Neural progenitor cell (in vitro differentiated cells): ENCODE measurements around the gene ABHD14A. TPM values are rescaled to one million over a fixed set of nuclear protein-coding genes. Genes with fewer than 3 reads are reported as not detected.
A peak's percentile ranks its signal among the peaks of the same experiment; 100 is the strongest.

Experiments used
- DNase-seq: peaks from one replicate; pipeline ENCODE4 v3.0.0-alpha.2; 2016; ENCODE audit warnings: low spot score
- H2AFZ ChIP-seq: fragments of 200-600 bp; sonication (generic); replicated peaks from 2 replicates; pipeline ENCODE4 v1.6.1; 2016; ENCODE audit warnings: antibody characterized with exemption
- H3F3A ChIP-seq: fragments of 200-600 bp; sonication (generic); 2 replicates; pipeline ENCODE4 v1.6.1; 2016; ENCODE audit warnings: antibody characterized with exemption, low read depth
- H3K27ac ChIP-seq: fragments of 200-600 bp; sonication (generic); 2 replicates; pipeline ENCODE4 v1.5.1; 2016; ENCODE audit warnings: mild to moderate bottlenecking
- H3K27me3 ChIP-seq: fragments of 200-600 bp; sonication (generic); 2 replicates; pipeline ENCODE4 v1.6.1; 2016; ENCODE audit warnings: mild to moderate bottlenecking, moderate library complexity
- H3K36me3 ChIP-seq: fragments of 200-600 bp; sonication (generic); 2 replicates; pipeline ENCODE4 v1.5.1; 2016
- H3K4me1 ChIP-seq: fragments of 200-600 bp; sonication (generic); 2 replicates; pipeline ENCODE4 v1.6.1; 2016; ENCODE audit warnings: mixed run types
- H3K4me2 ChIP-seq: fragments of 200-600 bp; sonication (generic); 2 replicates; pipeline ENCODE4 v1.6.1; 2016
- H3K4me3 ChIP-seq: fragments of 200-600 bp; sonication (generic); 2 replicates; pipeline ENCODE4 v1.5.1; 2016
- H3K79me2 ChIP-seq: fragments of 200-600 bp; sonication (generic); 2 replicates; pipeline ENCODE4 v1.6.1; 2016; ENCODE audit warnings: low read depth
- H3K9ac ChIP-seq: fragments of 200-600 bp; sonication (generic); 2 replicates; pipeline ENCODE4 v1.6.1; 2016
- H3K9me3 ChIP-seq: fragments of 200-600 bp; sonication (generic); 2 replicates; pipeline ENCODE4 v1.5.1; 2016; ENCODE audit warnings: low read depth
- H4K20me1 ChIP-seq: fragments of 200-600 bp; sonication (generic); 2 replicates; pipeline ENCODE4 v1.6.1; 2016; ENCODE audit warnings: low read depth
- H3K27ac Mint-ChIP-seq: 3 replicates; pipeline ENCODE4 v1.8.0; 2021; ENCODE audit warnings: mixed read lengths
- H3K27me3 Mint-ChIP-seq: 2 replicates; pipeline ENCODE4 v1.8.0; 2022; ENCODE audit warnings: low read depth, mild to moderate bottlenecking, inconsistent platforms, moderate library complexity, mixed read lengths; ENCODE audit not compliant: insufficient read depth
- H3K36me3 Mint-ChIP-seq: 3 replicates; pipeline ENCODE4 v1.8.0; 2021; ENCODE audit warnings: mixed read lengths
- H3K4me1 Mint-ChIP-seq: 3 replicates; pipeline ENCODE4 v1.8.0; 2021; ENCODE audit warnings: mixed read lengths
- H3K4me3 Mint-ChIP-seq: 3 replicates; pipeline ENCODE4 v1.8.0; 2021; ENCODE audit warnings: mild to moderate bottlenecking, moderate library complexity, mixed read lengths
- H3K9me3 Mint-ChIP-seq: 3 replicates; pipeline ENCODE4 v1.8.0; 2020; ENCODE audit warnings: mixed read lengths
- EZH2 ChIP-seq: fragments of 200-600 bp; sonication (generic); IDR thresholded peaks from 2 replicates; pipeline ENCODE4 v1.6.1; 2017; ENCODE audit warnings: antibody characterized with exemption, mild to moderate bottlenecking, moderate library complexity
- EZH2phosphoT487 ChIP-seq: fragments of 200-600 bp; sonication (generic); IDR thresholded peaks from 2 replicates; pipeline ENCODE4 v1.6.1; 2017; ENCODE audit warnings: antibody characterized with exemption
- total RNA-seq: library from RNA; depleted of rRNA; stranded (reverse); fragments of >200 nt; gene quantifications from 2 replicates; pipeline ENCODE4 v1.2.3, GENCODE V29; 2015; ENCODE audit warnings: low replicate concordance
- TF ChIP-seq, protein P1 (sequence below): fragments of 200-600 bp; sonication (generic); IDR thresholded peaks from 2 replicates; pipeline ENCODE4 v1.5.1; 2017; ENCODE audit warnings: antibody characterized with exemption, mild to moderate bottlenecking

ABHD14A gene
- total RNA-seq, 1 donor from 2014 or later = 4.0 TPM

GRCh38 chr3:52007291-52007690 is 32.4 kb downstream of the ABHD14A start:
- Histone ChIP-seq H3K36me3 (no peaks in the 10 kb centered on the region), H3K9me3 (no peaks in the 10 kb centered on the region), H3K79me2 (no peaks in the 10 kb centered on the region), H3K27ac (no peak overlapping the region), H4K20me1 (no peaks in the 10 kb centered on the region), H3K9ac (no peak overlapping the region), H3K27me3 (no peaks in the 10 kb centered on the region), H3K4me3 (no peak overlapping the region), H2AFZ (no peak overlapping the region), H3F3A (peaks cover 23% of the 10 kb centered on the region), H3K4me1 (peaks cover 39% of the 10 kb centered on the region), H3K4me2 (no peak overlapping the region)
- TF ChIP-seq EZH2phosphoT487 (no peak), EZH2 (no peak)
- TF ChIP-seq, protein P1, sequence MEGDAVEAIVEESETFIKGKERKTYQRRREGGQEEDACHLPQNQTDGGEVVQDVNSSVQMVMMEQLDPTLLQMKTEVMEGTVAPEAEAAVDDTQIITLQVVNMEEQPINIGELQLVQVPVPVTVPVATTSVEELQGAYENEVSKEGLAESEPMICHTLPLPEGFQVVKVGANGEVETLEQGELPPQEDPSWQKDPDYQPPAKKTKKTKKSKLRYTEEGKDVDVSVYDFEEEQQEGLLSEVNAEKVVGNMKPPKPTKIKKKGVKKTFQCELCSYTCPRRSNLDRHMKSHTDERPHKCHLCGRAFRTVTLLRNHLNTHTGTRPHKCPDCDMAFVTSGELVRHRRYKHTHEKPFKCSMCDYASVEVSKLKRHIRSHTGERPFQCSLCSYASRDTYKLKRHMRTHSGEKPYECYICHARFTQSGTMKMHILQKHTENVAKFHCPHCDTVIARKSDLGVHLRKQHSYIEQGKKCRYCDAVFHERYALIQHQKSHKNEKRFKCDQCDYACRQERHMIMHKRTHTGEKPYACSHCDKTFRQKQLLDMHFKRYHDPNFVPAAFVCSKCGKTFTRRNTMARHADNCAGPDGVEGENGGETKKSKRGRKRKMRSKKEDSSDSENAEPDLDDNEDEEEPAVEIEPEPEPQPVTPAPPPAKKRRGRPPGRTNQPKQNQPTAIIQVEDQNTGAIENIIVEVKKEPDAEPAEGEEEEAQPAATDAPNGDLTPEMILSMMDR = no peak
- H3K4me1 Mint-ChIP-seq = peaks cover 51% of the 10 kb centered on the region
- H3K4me3 Mint-ChIP-seq = peak overlapping the region; percentile 35
- no peaks in the 10 kb centered on the region for H3K36me3 Mint-ChIP-seq
- peaks cover 2% of the 10 kb centered on the region for H3K9me3 Mint-ChIP-seq
- H3K27me3 Mint-ChIP-seq = peaks cover 7% of the 10 kb centered on the region
- DNase-seq = no peak
- H3K27ac Mint-ChIP-seq = no peak overlapping the region

GRCh38 chr3:52010431-52010830 is 35.6 kb downstream of the ABHD14A start:
- no peaks in the 10 kb centered on the region for H3K36me3 ChIP-seq
- peaks cover 5% of the 10 kb centered on the region for H3F3A ChIP-seq
- H3K9ac ChIP-seq = no peak overlapping the region
- DNase-seq = no peak
- no peak overlapping the region for H3K4me2 ChIP-seq
- no peak overlapping the region for H3K27ac ChIP-seq
- Mint-ChIP-seq H3K36me3 (no peaks in the 10 kb centered on the region), H3K27ac (no peak overlapping the region), H3K27me3 (peaks cover 11% of the 10 kb centered on the region), H3K4me3 (no peak overlapping the region), H3K4me1 (peaks cover 22% of the 10 kb centered on the region), H3K9me3 (peaks cover 2% of the 10 kb centered on the region)
- H3K9me3 ChIP-seq = no peaks in the 10 kb centered on the region
- no peak overlapping the region for H3K4me3 ChIP-seq
- H2AFZ ChIP-seq = no peak overlapping the region
- no peaks in the 10 kb centered on the region for H4K20me1 ChIP-seq
- no peak for TF ChIP-seq EZH2
- no peak for TF ChIP-seq EZH2phosphoT487
- TF ChIP-seq, protein P1 = no peak
- no peaks in the 10 kb centered on the region for H3K27me3 ChIP-seq
- peaks cover 12% of the 10 kb centered on the region for H3K4me1 ChIP-seq
- H3K79me2 ChIP-seq = no peaks in the 10 kb centered on the region

DNA sequence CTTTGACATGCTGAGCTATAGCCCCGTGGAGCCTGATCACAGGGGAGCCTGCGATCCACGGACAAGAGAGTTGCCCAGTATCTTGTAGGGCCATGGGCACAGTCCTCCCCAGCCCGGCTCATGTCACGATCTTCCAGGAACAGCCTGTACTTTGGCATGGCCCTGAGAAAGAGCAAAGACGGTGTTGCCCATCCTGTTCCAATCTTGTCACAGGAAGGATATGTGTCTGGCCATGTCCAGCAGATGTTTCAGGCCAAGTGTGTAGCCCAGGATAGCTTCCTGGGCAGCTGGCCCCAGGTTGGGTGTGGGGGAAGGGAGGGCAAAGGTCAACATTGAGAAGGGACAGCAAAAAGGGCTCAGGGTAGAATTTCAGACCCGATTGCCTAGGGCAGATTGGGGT is 37.8 kb downstream of the ABHD14A start:
- Histone ChIP-seq H3K4me1 (peaks cover 10% of the 10 kb centered on the region), H3K27ac (no peak overlapping the region), H3K4me3 (no peak overlapping the region), H3K79me2 (no peaks in the 10 kb centered on the region), H2AFZ (no peak overlapping the region), H3F3A (no peaks in the 10 kb centered on the region), H3K36me3 (no peaks in the 10 kb centered on the region), H3K9me3 (no peaks in the 10 kb centered on the region), H3K4me2 (no peak overlapping the region), H3K27me3 (no peaks in the 10 kb centered on the region), H3K9ac (no peak overlapping the region), H4K20me1 (no peaks in the 10 kb centered on the region)
- Mint-ChIP-seq H3K9me3 (peaks cover 2% of the 10 kb centered on the region), H3K4me1 (peaks cover 5% of the 10 kb centered on the region), H3K36me3 (no peaks in the 10 kb centered on the region), H3K27ac (peak overlapping the region; percentile 81), H3K27me3 (peaks cover 16% of the 10 kb centered on the region), H3K4me3 (no peak overlapping the region)
- TF ChIP-seq EZH2 = no peak
- no peak for DNase-seq

DNA sequence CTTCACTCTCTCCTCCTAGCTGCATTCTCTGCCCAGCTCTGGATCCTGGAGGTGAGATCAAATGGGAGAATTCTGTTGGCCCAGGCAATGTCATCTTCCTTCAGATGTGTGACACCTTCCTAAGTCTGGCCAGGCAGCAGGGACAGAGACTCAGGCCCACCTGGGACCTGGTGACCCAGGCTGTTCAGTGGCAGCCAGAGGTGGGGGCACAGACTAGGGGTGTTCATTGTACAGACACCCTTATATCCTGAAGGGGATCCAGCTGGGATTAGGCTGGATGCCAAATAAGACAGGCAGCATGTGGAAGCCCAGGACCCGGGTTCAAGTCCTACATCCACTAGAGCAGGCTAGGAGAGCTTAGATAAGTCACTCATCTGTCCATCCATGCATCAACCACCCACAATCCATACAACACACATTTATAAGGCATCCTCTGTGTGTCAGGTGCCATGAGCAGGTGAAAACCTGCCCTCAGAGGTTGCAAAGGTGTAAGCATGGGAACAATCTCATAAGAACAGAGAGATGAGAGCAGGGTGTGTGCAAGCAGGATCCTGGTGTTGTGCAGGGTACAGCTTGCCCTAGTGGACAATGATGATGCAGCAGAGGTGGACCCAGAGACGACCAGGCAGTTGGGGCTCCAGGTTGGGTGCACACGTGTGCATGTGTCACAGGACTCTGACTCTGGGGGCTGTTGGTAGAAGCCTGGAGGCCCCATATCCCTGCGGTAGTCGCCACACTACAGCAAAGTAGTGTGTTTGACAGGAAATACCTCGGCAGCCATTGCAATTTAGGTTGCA is 39.1 kb downstream of the ABHD14A start:
- H3K9me3 Mint-ChIP-seq = peaks cover 2% of the 10 kb centered on the region
- peak overlapping the region; percentile 25 for H3K27ac Mint-ChIP-seq
- Histone ChIP-seq H3K36me3 (no peaks in the 10 kb centered on the region), H3K4me3 (no peak overlapping the region), H2AFZ (peak overlapping the region; percentile 58), H3K4me1 (peaks cover 10% of the 10 kb centered on the region), H3F3A (no peaks in the 10 kb centered on the region), H3K9ac (no peak overlapping the region), H3K27me3 (no peaks in the 10 kb centered on the region), H3K4me2 (no peak overlapping the region), H3K9me3 (no peaks in the 10 kb centered on the region), H3K79me2 (no peaks in the 10 kb centered on the region), H4K20me1 (no peaks in the 10 kb centered on the region), H3K27ac (no peak overlapping the region)
- TF ChIP-seq EZH2 (no peak), EZH2phosphoT487 (no peak)
- TF ChIP-seq, protein P1 = no peak
- DNase-seq = no peak
- peaks cover 16% of the 10 kb centered on the region for H3K27me3 Mint-ChIP-seq
- H3K36me3 Mint-ChIP-seq = no peaks in the 10 kb centered on the region
- peaks cover 5% of the 10 kb centered on the region for H3K4me1 Mint-ChIP-seq
- no peak overlapping the region for H3K4me3 Mint-ChIP-seq
